Esophagus muscularis mucosa (tissue), 3 donors: ENCODE data around the gene IL6.

Experiments used
- EP300 ChIP-seq: sonication (generic); formaldehyde crosslinking; IDR thresholded peaks from one replicate; pipeline ENCODE4 v1.6.1; 2017; ENCODE audit warnings: antibody characterized with exemption
- TF ChIP-seq, protein P1 (sequence below), 3 experiments: fragments of 200-600 bp in 2 of 3; fragments of 450-650 bp in 1 of 3; sonication (generic) in 2 of 3; IDR thresholded peaks; one replicate each; pipeline ENCODE4 v1.5.1; 2017 to 2019; ENCODE audit warnings: antibody characterized with exemption in 3 of 3, mild to moderate bottlenecking in 2 of 3, moderate library complexity in 1 of 3

DNA sequence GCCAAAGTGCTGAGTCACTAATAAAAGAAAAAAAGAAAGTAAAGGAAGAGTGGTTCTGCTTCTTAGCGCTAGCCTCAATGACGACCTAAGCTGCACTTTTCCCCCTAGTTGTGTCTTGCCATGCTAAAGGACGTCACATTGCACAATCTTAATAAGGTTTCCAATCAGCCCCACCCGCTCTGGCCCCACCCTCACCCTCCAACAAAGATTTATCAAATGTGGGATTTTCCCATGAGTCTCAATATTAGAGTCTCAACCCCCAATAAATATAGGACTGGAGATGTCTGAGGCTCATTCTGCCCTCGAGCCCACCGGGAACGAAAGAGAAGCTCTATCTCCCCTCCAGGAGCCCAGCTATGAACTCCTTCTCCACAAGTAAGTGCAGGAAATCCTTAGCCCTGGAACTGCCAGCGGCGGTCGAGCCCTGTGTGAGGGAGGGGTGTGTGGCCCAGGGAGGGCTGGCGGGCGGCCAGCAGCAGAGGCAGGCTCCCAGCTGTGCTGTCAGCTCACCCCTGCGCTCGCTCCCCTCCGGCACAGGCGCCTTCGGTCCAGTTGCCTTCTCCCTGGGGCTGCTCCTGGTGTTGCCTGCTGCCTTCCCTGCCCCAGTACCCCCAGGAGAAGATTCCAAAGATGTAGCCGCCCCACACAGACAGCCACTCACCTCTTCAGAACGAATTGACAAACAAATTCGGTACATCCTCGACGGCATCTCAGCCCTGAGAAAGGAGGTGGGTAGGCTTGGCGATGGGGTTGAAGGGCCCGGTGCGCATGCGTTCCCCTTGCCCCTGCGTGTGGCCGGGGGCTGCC lies at the start of gene IL6:
- TF ChIP-seq, protein P1, sequence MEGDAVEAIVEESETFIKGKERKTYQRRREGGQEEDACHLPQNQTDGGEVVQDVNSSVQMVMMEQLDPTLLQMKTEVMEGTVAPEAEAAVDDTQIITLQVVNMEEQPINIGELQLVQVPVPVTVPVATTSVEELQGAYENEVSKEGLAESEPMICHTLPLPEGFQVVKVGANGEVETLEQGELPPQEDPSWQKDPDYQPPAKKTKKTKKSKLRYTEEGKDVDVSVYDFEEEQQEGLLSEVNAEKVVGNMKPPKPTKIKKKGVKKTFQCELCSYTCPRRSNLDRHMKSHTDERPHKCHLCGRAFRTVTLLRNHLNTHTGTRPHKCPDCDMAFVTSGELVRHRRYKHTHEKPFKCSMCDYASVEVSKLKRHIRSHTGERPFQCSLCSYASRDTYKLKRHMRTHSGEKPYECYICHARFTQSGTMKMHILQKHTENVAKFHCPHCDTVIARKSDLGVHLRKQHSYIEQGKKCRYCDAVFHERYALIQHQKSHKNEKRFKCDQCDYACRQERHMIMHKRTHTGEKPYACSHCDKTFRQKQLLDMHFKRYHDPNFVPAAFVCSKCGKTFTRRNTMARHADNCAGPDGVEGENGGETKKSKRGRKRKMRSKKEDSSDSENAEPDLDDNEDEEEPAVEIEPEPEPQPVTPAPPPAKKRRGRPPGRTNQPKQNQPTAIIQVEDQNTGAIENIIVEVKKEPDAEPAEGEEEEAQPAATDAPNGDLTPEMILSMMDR (IDR thresholded peaks at IDR 0.05) = no peak
- TF ChIP-seq EP300 = no peak
